NK-92 treated with Interleukin-12 subunit alpha and Interleukin-12 subunit beta, amount 100 ng/mL, for 24 hours (cell line): ENCODE data around the gene NBPF19.
"Not testable (repeated sequence)": the region's sequence is repeated elsewhere in the genome, so short reads cannot be mapped to it uniquely, and the experiment has no call there.

Experiments used
- DNase-seq: peaks from one replicate; lab custom pipeline; 2025; lab: John Stamatoyannopoulos, UW

NBPF19 gene, protein sequence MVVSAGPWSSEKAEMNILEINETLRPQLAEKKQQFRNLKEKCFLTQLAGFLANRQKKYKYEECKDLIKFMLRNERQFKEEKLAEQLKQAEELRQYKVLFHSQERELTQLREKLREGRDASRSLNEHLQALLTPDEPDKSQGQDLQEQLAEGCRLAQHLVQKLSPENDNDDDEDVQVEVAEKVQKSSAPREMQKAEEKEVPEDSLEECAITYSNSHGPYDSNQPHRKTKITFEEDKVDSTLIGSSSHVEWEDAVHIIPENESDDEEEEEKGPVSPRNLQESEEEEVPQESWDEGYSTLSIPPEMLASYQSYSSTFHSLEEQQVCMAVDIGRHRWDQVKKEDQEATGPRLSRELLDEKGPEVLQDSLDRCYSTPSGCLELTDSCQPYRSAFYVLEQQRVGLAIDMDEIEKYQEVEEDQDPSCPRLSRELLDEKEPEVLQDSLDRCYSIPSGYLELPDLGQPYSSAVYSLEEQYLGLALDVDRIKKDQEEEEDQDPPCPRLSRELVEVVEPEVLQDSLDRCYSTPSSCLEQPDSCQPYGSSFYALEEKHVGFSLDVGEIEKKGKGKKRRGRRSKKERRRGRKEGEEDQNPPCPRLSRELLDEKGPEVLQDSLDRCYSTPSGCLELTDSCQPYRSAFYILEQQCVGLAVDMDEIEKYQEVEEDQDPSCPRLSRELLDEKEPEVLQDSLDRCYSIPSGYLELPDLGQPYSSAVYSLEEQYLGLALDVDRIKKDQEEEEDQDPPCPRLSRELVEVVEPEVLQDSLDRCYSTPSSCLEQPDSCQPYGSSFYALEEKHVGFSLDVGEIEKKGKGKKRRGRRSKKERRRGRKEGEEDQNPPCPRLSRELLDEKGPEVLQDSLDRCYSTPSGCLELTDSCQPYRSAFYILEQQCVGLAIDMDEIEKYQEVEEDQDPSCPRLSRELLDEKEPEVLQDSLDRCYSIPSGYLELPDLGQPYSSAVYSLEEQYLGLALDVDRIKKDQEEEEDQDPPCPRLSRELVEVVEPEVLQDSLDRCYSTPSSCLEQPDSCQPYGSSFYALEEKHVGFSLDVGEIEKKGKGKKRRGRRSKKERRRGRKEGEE (N-terminal part only)

DNA sequence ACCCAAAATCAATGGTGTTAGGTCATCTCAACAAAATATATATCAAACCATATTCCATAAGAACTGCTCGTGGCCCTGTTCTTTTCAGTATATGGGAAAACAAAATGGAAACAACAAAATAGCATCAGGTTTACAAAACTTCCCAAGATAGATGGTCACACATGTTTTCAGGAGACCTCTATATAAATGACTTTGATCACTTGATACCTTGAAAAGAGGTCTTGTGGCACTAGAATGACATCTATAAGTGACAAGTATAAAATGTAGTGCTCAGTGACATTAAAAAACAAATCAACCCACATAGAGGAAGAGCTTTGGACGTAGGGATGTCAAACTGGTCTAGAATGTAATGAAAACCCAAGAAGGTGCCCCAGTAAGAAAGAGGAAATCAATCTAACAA, at the start of gene NBPF19:
Gene NBPF19 (plus strand): TSS at position 301 of the 400 bp plus-strand sequence. CDS start 888 bp downstream, outside the sequence.
- DNase-seq = not testable (repeated sequence)

DNA sequence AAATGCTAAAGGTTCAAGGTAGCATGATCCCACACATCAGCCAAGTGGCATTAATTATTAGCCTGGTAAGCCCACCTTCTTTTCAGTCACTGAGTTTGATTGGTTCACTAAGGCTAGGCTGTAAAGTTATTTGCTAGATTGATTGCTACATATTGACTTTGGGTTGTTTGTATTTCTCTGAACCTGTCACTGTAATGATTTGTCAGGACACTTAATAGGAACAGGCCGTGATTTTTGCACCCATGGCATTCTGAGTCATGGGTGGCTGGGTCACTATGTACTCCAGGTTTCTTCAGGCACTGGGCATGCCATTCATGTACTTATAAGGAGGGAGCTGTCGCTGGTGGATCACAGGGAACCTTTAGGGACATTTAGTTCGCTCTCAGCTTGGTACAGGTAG, 46.5 kb upstream of the NBPF19 start:
- DNase-seq = not testable (repeated sequence)

DNA sequence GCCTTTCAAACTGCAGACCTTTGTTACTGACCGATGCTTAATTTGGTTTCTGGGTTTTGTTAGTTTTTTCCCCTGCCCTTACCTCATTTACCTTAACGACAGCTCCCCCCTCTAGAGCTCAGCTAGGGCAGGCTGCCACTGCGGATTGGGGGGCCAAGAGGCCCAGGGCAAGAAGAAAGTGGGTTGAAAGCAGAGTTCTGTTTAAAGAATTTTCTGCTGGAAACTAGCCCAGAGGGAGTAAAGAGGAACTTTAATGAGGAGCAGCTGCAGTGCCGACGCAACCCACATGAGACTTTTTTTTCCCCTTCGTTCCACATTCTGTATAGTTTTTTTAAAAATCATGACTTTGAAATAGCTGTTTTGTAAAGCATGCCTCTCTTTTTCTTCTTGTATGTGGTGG, 29.4 kb upstream of the NBPF19 start:
- DNase-seq = not testable (repeated sequence)

DNA sequence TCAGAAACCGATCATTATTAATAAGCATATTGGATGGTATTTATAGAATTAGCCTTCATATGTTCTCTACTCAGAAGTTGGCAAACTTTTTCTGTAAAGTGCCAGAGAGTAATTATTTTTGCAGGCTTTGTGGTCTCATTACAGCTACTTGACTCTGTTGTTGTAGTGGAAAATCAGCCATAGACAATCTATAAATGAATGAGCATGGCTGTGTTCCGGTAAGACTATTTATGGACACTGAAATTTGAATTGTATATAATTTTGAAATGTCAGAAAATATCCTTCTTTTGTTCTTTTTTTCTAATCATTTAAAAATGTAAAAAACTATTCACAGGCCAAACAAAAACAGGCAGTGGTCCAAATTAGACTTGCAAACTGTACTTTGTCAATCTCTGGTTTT, 22.6 kb upstream of the NBPF19 start:
- DNase-seq = not testable (repeated sequence)

DNA sequence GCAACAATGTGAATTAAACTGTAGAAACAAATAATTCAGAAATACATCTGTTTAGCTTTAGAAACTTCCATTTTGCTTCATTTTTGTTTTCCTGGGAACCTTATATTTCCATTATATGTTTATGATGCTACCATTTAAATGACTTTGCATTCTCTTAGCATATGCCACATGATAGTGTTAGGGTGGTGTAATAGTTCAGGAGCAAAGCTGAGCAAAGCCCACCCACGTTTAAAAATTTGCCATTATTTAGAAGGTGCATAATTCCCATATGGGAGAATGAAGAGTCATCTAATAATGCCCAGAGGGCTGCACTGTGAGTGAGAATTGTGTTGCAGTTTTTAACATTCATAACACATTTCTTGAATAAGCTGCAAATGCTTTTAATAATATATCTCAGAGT, 22.2 kb upstream of the NBPF19 start:
- not testable (repeated sequence) for DNase-seq

DNA sequence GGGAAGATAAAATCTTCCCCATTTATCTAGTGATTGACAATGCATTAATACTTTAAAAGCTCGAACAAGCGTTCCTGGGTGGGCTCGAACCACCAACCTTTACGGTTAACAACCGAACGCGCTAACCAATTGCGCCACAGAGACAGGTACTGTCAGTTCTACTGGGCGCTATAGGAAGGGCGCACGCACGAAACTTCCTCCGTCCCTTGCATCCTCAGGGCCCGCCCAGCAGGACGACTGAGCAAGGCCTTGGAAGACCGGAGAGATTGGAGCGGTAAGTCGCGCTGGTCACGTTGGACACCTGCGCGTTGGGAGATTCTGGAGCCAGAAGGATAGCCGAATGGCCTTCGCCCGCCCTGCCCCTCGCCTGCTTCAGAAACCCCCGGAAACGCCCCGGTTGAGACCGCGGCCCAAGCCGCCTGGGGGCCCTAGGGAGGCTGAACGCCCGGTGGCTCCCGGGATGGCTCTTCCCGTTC, 83.5 kb downstream of the NBPF19 start:
- DNase-seq = not testable (repeated sequence)

DNA sequence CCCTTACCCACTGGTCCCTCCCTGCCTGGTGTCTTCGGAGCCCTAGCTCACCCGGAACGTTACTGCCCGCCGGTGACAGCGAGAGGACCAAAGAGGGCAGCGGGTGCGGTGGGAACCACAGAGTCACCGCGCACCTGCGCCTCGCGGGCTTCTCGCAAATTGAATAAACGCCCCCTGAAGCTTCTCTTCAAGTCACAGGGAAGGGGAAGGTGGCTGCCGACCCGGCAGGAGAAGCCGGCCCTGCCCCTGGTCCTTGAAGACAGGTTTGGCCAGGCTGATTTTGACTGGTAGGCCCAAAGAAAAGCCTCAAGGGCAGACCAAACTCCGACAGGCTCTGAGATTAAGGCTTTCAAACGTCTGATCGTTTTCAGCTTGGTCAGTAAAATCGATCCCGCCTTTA, 87.0 kb downstream of the NBPF19 start:
- not testable (repeated sequence) for DNase-seq

DNA sequence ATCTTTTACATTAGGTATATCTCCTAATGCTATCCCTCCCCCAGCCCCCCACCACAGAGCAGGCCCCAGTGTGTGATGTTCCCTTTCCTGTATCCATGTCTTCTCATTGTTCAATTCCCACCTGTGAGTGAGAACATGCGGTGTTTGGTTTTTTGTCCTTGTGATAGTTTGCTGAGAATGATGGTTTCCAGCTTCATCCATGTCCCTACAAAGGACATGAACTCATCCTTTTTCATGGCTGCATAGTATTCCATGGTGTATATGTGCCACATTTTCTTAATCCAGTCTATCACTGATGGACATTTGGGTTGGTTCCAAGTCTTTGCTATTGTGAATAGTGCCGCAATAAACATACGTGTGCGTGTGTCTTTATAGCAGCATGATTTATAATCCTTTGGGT, 90.6 kb downstream of the NBPF19 start:
- not testable (repeated sequence) for DNase-seq

DNA sequence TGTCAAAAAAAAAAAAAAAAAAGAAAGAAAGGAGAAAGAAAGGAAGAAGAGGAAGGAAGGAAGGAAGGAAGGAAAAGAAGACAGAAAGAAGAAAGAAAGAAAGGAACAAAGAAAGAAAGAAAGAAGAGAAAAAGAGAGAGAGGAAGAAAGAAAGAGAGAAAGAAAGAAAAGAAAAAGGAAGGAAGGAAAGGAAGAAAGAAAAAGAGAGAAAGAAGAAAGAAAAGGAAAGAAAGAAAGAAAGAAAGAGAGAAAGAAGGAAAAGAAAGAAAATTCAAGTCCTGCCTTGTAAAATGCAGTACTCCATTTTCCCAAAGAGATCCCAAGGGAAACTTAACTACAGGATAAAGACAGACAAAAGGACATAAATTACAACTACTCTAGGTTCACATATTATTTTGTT, 97.9 kb downstream of the NBPF19 start:
- not testable (repeated sequence) for DNase-seq

DNA sequence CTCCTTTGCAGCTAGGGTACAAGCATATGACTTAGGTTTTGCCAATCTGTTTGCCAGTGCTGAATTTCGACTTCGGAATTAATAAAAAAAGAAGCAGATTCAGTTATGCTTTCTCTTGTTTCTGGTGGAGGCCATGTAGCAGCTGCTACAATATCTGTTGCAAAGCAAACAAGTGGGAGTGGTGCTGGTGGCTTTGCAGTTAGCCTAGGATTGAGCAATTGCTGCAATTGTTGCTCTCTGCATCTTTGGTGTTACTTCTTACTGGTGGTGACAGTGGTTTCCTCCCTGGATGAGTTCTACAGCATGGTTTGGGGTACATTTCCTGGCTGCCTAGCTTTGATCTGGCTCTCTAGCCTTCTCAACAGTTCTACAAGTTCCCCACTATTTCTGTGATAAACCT, 110.7 kb downstream of the NBPF19 start:
- peak; percentile 51 for DNase-seq
